Measurements from ENCODE around the gene ANKRD16.

GRCh38 chr10:5896208-5897052, 6.7 kb upstream of the ANKRD16 start:
- TF ChIP-seq EZH2phosphoT487 (IDR thresholded peaks at IDR 0.05; ENCODE audit: low read depth): no peak
- no peak for TF ChIP-seq CTCF (IDR thresholded peaks at IDR 0.05; ENCODE audit: low read depth, low read length)

Measured in OCI-LY3 (cell line).